Left lobe of liver (tissue), 2 donors: Measurements from ENCODE around the gene PTDSS2. TPM values are rescaled to one million over a fixed set of nuclear protein-coding genes. Genes with fewer than 3 reads are reported as not detected.
"Not testable (repeated sequence)": the region's sequence is repeated elsewhere in the genome, so short reads cannot be mapped to it uniquely, and the experiment has no call there.

Source experiments
- ATAC-seq: fragments of 200-7000 bp; cut with Tn5 transposase; one replicate; pipeline ENCODE4 v1.9.1; 2020; ENCODE audit warnings: mild to moderate bottlenecking, moderate library complexity
- DNase-seq: peaks from one replicate; pipeline ENCODE4 v3.0.0-alpha.2; 2020; ENCODE audit warnings: low spot score
- total RNA-seq: library from RNA; stranded (reverse); gene quantifications from one replicate; pipeline ENCODE4 v1.2.1, GENCODE V29; 2021
- donor health status: DM: no; HTN: no; CAD: no; lungs with moderate emphysema.
- donor health status: DM: no; HTN: yes; CAD: no.

PTDSS2 gene
- total RNA-seq: 10.2 TPM

GRCh38 chr11:449889-450808 lies at the start of gene PTDSS2:
PTDSS2 (plus strand) TSS chr11:450279; CDS start chr11:450456, 177 bp downstream.
- ATAC-seq (peak; percentile 86), DNase-seq (peak; percentile 95)

- not testable (repeated sequence) for DNase-seq
Observed at GRCh38 chr11:401196-401595, 48.9 kb upstream of the PTDSS2 start.

GRCh38 chr11:403021-403760 lies 46.9 kb upstream of the PTDSS2 start:
- ATAC-seq: no peak
- no peak for DNase-seq

More at GRCh38 chr11:401196-401595, 48.9 kb upstream of the PTDSS2 start:
- ATAC-seq: not testable (repeated sequence)

- ATAC-seq: no peak
- DNase-seq: no peak
Observed at GRCh38 chr11:403761-404431, 46.2 kb upstream of the PTDSS2 start.

- DNase-seq (no peak), ATAC-seq (no peak)
Observed at GRCh38 chr11:404551-405264, 45.4 kb upstream of the PTDSS2 start.

GRCh38 chr11:405323-405953 lies 44.6 kb upstream of the PTDSS2 start:
- ATAC-seq: peak; percentile 37
- DNase-seq: peak; percentile 90

GRCh38 chr11:405954-406795 lies 43.9 kb upstream of the PTDSS2 start:
- no peak for ATAC-seq

GRCh38 chr11:406796-407650 lies 43.1 kb upstream of the PTDSS2 start:
- DNase-seq (peak; percentile 90), ATAC-seq (peak; percentile 56)

More at GRCh38 chr11:405954-406795, 43.9 kb upstream of the PTDSS2 start:
- DNase-seq: no peak

- no peak for DNase-seq
- ATAC-seq: no peak
Observed at GRCh38 chr11:407651-408123, 42.4 kb upstream of the PTDSS2 start.

- ATAC-seq (no peak), DNase-seq (no peak)
Observed at GRCh38 chr11:408154-409007, 41.7 kb upstream of the PTDSS2 start.

- peak; percentile 68 for DNase-seq
Observed at GRCh38 chr11:409008-409599, 41.0 kb upstream of the PTDSS2 start.

GRCh38 chr11:409600-410483 lies 40.2 kb upstream of the PTDSS2 start:
- ATAC-seq (peak; percentile 71), DNase-seq (peak; percentile 97)

More at GRCh38 chr11:409008-409599, 41.0 kb upstream of the PTDSS2 start:
- peak; percentile 17 for ATAC-seq

- ATAC-seq, DNase-seq: not testable (repeated sequence)
Observed at GRCh38 chr11:410711-411110, 39.4 kb upstream of the PTDSS2 start.

GRCh38 chr11:411520-411919 lies 38.6 kb upstream of the PTDSS2 start:
- ATAC-seq, DNase-seq: not testable (repeated sequence)

- ATAC-seq: no peak
- no peak for DNase-seq
Observed at GRCh38 chr11:412641-413119, 37.4 kb upstream of the PTDSS2 start.
